Subcutaneous abdominal adipose tissue (tissue), 5 donors: ENCODE measurements around the gene CDKAL1.

ENCODE experiments used
- H3K27ac ChIP-seq: one replicate; pipeline ENCODE4 v1.7.0; 2013; ENCODE audit warnings: low read depth, mild to moderate bottlenecking, inconsistent platforms, low read length, moderate library complexity
- H3K27me3 ChIP-seq, 5 donors: one replicate each; pipeline ENCODE4 v1.7.0; 2013; ENCODE audit warnings: low read length in 5 of 5, inconsistent platforms in 1 of 5; ENCODE audit not compliant: control insufficient read depth in 5 of 5, insufficient read depth in 4 of 5
- H3K36me3 ChIP-seq, 5 donors: one replicate each; pipeline ENCODE4 v1.7.0; 2013; ENCODE audit warnings: low read length in 5 of 5; ENCODE audit not compliant: control insufficient read depth in 5 of 5, insufficient read depth in 5 of 5
- H3K4me1 ChIP-seq, 5 donors: one replicate each; pipeline ENCODE4 v1.7.0; 2013; ENCODE audit warnings: low read length in 5 of 5, mild to moderate bottlenecking in 3 of 5, moderate library complexity in 1 of 5; ENCODE audit not compliant: control insufficient read depth in 5 of 5, insufficient read depth in 5 of 5
- H3K4me3 ChIP-seq, 5 donors: one replicate each; pipeline ENCODE4 v1.7.0; 2013; ENCODE audit warnings: low read length in 5 of 5, low read depth in 1 of 5
- H3K9ac ChIP-seq, 5 donors: one replicate each; pipeline ENCODE4 v1.7.0; 2013; ENCODE audit warnings: low read length in 5 of 5, mild to moderate bottlenecking in 4 of 5, moderate library complexity in 3 of 5
- H3K9me3 ChIP-seq, 5 donors: one replicate each; pipeline ENCODE4 v1.7.0; 2013; ENCODE audit warnings: low read length in 5 of 5; ENCODE audit not compliant: control insufficient read depth in 5 of 5
- donor health status: healthy.
- donor health status: healthy.
- donor health status: healthy.
- donor health status: healthy.
- donor health status: healthy.

Gene CDKAL1

GRCh38 chr6:20707870-20708269 lies 173.6 kb downstream of the CDKAL1 start:
- Histone ChIP-seq H3K36me3 (no peaks in the 10 kb centered on the region), H3K4me1 (peaks cover 0 to 3% (median 2%) of the 10 kb centered on the region in 5 donors), H3K9me3 (no peaks in the 10 kb centered on the region), H3K27ac (no peak overlapping the region), H3K4me3 (no peak overlapping the region), H3K9ac (no peak overlapping the region), H3K27me3 (no peaks in the 10 kb centered on the region)

GRCh38 chr6:20708367-20709124 lies 174.3 kb downstream of the CDKAL1 start:
- no peaks in the 10 kb centered on the region for H3K27me3 ChIP-seq
- no peak overlapping the region for H3K27ac ChIP-seq
- no peak overlapping the region for H3K9ac ChIP-seq
- H3K36me3 ChIP-seq, result no peaks in the 10 kb centered on the region
- H3K4me1 ChIP-seq, result peaks cover 0 to 3% (median 2%) of the 10 kb centered on the region in 5 donors
- H3K4me3 ChIP-seq, result no peak overlapping the region
- no peaks in the 10 kb centered on the region for H3K9me3 ChIP-seq

- H3K27ac ChIP-seq, result no peak overlapping the region
- H3K9me3 ChIP-seq, result no peaks in the 10 kb centered on the region
These were observed 175.2 kb downstream of the CDKAL1 start for GRCh38 chr6:20709451-20709850.

GRCh38 chr6:20710341-20710740 lies 176.1 kb downstream of the CDKAL1 start:
- Histone ChIP-seq H3K36me3 (no peaks in the 10 kb centered on the region), H3K9me3 (no peaks in the 10 kb centered on the region), H3K4me3 (no peak overlapping the region), H3K9ac (no peak overlapping the region), H3K27me3 (no peaks in the 10 kb centered on the region), H3K4me1 (peaks cover 0 to 3% (median 2%) of the 10 kb centered on the region in 5 donors), H3K27ac (no peak overlapping the region)

More at GRCh38 chr6:20709451-20709850, 175.2 kb downstream of the CDKAL1 start:
- Histone ChIP-seq H3K9ac (no peak overlapping the region), H3K4me3 (no peak overlapping the region), H3K4me1 (peaks cover 0 to 3% (median 2%) of the 10 kb centered on the region in 5 donors), H3K36me3 (no peaks in the 10 kb centered on the region), H3K27me3 (no peaks in the 10 kb centered on the region)

- Histone ChIP-seq H3K4me1 (peaks cover 0 to 3% (median 2%) of the 10 kb centered on the region in 5 donors), H3K27me3 (no peaks in the 10 kb centered on the region), H3K9ac (no peak overlapping the region), H3K27ac (no peak overlapping the region), H3K36me3 (no peaks in the 10 kb centered on the region), H3K4me3 (no peak overlapping the region), H3K9me3 (no peaks in the 10 kb centered on the region)
These were observed 177.3 kb downstream of the CDKAL1 start for GRCh38 chr6:20711518-20711917.

GRCh38 chr6:20712011-20712410 lies 177.8 kb downstream of the CDKAL1 start:
- Histone ChIP-seq H3K27ac (no peak overlapping the region), H3K9ac (no peak overlapping the region), H3K27me3 (no peaks in the 10 kb centered on the region), H3K4me3 (no peak overlapping the region), H3K4me1 (peaks cover 0 to 3% (median 2%) of the 10 kb centered on the region in 5 donors), H3K9me3 (no peaks in the 10 kb centered on the region), H3K36me3 (no peaks in the 10 kb centered on the region)

GRCh38 chr6:20715135-20715806 lies 181.0 kb downstream of the CDKAL1 start:
- H3K9ac ChIP-seq, result no peak overlapping the region
- H3K36me3 ChIP-seq, result no peaks in the 10 kb centered on the region
- H3K9me3 ChIP-seq, result no peaks in the 10 kb centered on the region
- no peak overlapping the region for H3K4me3 ChIP-seq
- H3K27me3 ChIP-seq, result no peaks in the 10 kb centered on the region
- no peak overlapping the region for H3K27ac ChIP-seq
- H3K4me1 ChIP-seq, result peaks cover 0 to 3% (median 2%) of the 10 kb centered on the region in 5 donors

- Histone ChIP-seq H3K27me3 (no peaks in the 10 kb centered on the region), H3K4me1 (no peaks in the 10 kb centered on the region), H3K36me3 (no peaks in the 10 kb centered on the region), H3K4me3 (no peak overlapping the region), H3K9me3 (no peaks in the 10 kb centered on the region), H3K27ac (no peak overlapping the region), H3K9ac (no peak overlapping the region)
These were observed 182.6 kb downstream of the CDKAL1 start for GRCh38 chr6:20716865-20717264.

GRCh38 chr6:20717743-20718142 lies 183.5 kb downstream of the CDKAL1 start:
- Histone ChIP-seq H3K9ac (no peak overlapping the region), H3K27ac (no peak overlapping the region), H3K4me3 (no peak overlapping the region), H3K4me1 (no peaks in the 10 kb centered on the region), H3K36me3 (no peaks in the 10 kb centered on the region), H3K27me3 (no peaks in the 10 kb centered on the region), H3K9me3 (no peaks in the 10 kb centered on the region)
